ENCODE data around the gene AIRE. TPM values are rescaled to one million over a fixed set of nuclear protein-coding genes. Genes with fewer than 3 reads are reported as not detected.

AIRE gene
- total RNA-seq, 2 experiments from 2014 or later = not detected

DNA sequence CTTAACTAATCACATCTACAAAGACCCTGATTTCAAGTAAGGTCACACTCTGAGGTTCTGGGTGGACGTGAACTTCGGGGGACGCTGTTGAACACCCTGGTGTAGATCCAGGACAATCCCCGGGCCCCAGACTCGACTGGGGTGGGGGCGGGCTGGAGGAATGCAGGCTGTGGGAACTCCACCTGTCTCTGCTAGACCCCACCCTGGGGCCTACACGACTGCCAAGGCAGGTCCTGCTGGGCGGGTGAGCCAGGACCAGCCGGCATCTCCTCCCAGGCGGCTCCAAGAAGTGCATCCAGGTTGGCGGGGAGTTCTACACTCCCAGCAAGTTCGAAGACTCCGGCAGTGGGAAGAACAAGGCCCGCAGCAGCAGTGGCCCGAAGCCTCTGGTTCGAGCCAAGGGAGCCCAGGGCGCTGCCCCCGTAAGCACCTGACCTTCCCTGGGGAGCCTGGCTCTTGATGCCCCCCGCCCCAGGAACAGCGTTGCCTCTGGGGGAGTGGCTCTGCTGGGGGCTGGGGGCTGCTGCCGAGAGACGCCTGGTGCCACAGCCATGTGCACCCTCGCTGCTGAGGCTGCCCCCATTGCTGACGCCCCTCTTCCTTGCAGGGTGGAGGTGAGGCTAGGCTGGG, 3.8 kb downstream of the AIRE start:
- ATAC-seq (no peak), DNase-seq (no peak)
- Mint-ChIP-seq H3K27me3 (ENCODE audit: low read depth) (no peaks in the 10 kb centered on the region), H3K9me3 (ENCODE audit: insufficient read depth) (no peaks in the 10 kb centered on the region), H3K36me3 (ENCODE audit: low read depth) (no peaks in the 10 kb centered on the region), H3K27ac (no peak overlapping the region), H3K4me1 (ENCODE audit: low read depth) (peaks cover 2% of the 10 kb centered on the region), H3K4me3 (no peak overlapping the region)
- ChIA-PET POLR2A (no interaction called here), CTCF (no interaction called here)

DNA sequence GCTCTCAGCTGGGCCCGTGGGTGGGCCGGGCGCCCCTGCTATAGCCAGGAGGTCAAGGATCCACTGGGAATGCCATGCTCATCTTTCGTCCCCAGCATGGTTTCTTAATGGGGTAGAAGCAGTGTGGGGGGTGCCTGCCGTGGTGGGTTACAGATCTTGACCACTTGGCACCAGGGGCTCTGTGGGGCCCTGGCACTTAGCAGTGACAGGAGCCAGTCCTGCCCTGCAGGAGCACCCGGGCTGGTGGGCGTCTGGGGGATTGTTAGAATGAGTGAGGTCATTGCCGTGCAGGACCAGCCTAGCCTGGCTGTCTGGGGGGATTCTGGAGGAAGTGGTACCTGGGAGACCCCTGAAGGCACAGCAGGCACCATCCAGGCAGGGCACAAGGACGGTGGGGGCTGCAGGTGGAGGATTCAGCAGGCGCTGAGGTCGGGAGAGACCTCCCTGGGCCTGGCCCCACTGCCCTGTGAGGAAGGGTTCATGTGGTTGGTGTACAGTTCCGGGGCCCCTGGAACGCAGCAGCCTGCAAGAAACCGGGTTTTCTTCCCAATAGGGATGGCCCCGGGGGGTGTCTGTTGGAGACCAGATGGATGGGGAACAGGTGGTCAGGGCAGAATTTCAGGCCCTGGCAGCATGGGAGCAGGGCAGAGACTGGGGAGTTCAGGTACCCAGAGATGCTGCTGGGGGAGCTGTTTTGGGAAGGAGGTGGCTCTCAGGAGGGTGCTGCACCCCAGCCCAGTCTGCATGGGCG, 4.8 kb downstream of the AIRE start:
- DNase-seq (no peak), ATAC-seq (no peak)
- Mint-ChIP-seq H3K36me3 (ENCODE audit: low read depth) (no peaks in the 10 kb centered on the region), H3K27ac (no peak overlapping the region), H3K27me3 (ENCODE audit: low read depth) (no peaks in the 10 kb centered on the region), H3K4me1 (ENCODE audit: low read depth) (peaks cover 8% of the 10 kb centered on the region), H3K9me3 (ENCODE audit: insufficient read depth) (no peaks in the 10 kb centered on the region), H3K4me3 (no peak overlapping the region)
- ChIA-PET POLR2A (no interaction called here), CTCF (no interaction called here)

DNA sequence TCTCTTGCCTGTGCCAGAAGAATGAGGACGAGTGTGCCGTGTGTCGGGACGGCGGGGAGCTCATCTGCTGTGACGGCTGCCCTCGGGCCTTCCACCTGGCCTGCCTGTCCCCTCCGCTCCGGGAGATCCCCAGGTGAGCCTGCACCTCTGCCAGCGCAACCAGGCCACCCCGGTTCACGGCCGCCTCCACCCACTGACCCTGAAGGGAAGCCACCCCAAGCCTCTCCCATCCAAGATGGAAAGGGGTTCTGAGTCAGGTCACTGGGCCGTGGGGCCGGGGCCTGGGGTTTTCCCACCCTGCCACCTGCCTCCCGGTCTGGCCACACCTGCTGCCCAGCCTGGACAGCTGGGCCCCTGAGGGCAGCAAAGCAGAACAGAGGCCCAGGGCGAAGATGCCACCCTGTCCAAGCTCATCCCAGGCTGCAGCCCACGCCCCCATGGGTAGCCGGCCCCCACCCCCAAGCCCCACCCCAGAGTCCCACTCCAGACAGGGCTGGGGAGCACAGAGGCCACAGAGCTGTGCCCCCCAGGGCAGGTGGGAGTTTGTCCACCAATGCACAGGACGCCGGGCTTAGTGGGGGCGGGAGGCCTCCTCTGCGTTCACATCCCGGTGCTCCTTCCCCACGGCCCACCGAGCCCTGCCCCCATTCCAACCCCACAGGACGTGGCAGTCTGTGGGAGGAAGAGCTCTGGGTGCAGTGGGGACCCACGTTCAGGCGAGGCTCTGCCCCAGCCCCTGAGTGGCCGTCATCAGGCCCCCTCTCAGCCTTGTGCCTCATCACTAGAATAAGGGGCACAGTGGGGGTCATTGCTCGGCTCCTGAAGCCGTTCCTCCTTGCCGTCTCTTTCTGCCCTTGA, 5.6 kb downstream of the AIRE start:
- Mint-ChIP-seq H3K4me3 (no peak overlapping the region), H3K4me1 (ENCODE audit: low read depth) (peaks cover 8% of the 10 kb centered on the region), H3K27ac (no peak overlapping the region), H3K27me3 (ENCODE audit: low read depth) (no peaks in the 10 kb centered on the region), H3K36me3 (ENCODE audit: low read depth) (no peaks in the 10 kb centered on the region), H3K9me3 (ENCODE audit: insufficient read depth) (no peaks in the 10 kb centered on the region)
- ChIA-PET CTCF (no interaction called here), POLR2A (no interaction called here)
- DNase-seq = no peak
- no peak for ATAC-seq

DNA sequence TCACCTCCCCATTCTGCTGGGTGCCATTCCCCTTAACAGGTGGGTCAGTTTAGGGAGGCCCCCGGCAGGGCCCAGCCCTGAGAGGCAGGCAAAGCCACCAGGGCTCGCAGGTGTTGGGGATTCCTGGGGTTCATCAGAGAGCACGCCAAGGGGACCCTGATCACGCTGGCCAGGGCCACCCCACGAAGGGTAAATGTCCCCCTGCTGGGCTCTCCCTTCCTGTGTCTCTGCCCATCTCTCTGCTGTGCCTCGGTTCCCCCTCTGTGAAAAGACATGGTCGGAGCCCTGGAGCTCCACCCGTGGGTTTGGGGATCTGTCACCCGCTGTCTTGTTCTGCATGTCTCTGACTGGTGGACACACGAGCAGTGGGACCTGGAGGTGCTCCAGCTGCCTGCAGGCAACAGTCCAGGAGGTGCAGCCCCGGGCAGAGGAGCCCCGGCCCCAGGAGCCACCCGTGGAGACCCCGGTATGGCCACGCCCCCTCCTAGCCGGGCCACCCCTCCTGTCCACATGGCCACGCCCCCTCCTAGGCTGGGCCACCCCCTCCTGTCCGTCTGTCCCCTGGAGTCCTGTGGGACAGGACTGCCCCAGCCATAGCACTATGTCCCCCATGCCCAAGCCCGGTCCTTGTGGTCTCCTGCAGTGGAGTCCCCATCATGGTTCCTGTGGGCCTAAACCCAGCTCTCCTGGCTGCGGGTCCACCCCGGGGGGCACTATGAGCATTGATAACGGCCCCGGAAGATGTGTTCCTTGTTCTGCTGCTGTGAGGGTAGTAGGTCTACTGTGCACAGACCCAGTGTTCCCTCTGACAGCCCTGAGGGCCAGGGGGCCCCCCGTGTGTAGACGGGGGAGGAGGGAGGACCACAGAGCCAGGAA, 6.5 kb downstream of the AIRE start:
- no peak for DNase-seq
- Mint-ChIP-seq H3K27ac (no peak overlapping the region), H3K36me3 (ENCODE audit: low read depth) (no peaks in the 10 kb centered on the region), H3K27me3 (ENCODE audit: low read depth) (no peaks in the 10 kb centered on the region), H3K4me3 (no peak overlapping the region), H3K4me1 (ENCODE audit: low read depth) (peaks cover 8% of the 10 kb centered on the region), H3K9me3 (ENCODE audit: insufficient read depth) (no peaks in the 10 kb centered on the region)
- CTCF ChIA-PET = no interaction called here
- no peak for ATAC-seq
- POLR2A ChIA-PET = no interaction called here

DNA sequence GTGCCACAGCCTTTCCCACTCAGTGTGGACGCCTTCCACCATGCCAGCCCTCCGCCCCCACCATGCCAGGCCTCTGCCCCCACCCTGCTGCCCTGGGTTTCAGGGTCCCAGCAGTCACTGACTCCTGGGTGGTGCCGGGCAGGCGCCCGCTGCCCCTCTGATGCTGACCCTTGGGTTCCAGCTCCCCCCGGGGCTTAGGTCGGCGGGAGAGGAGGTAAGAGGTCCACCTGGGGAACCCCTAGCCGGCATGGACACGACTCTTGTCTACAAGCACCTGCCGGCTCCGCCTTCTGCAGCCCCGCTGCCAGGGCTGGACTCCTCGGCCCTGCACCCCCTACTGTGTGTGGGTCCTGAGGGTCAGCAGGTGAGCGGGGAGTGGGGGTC, 7.1 kb downstream of the AIRE start:
- ATAC-seq = no peak
- CTCF ChIA-PET = no interaction called here
- Mint-ChIP-seq H3K4me1 (ENCODE audit: low read depth) (peaks cover 14% of the 10 kb centered on the region), H3K27me3 (ENCODE audit: low read depth) (no peaks in the 10 kb centered on the region), H3K36me3 (ENCODE audit: low read depth) (no peaks in the 10 kb centered on the region), H3K4me3 (no peak overlapping the region), H3K27ac (no peak overlapping the region), H3K9me3 (ENCODE audit: insufficient read depth) (no peaks in the 10 kb centered on the region)
- POLR2A ChIA-PET = no interaction called here
- no peak for DNase-seq

DNA sequence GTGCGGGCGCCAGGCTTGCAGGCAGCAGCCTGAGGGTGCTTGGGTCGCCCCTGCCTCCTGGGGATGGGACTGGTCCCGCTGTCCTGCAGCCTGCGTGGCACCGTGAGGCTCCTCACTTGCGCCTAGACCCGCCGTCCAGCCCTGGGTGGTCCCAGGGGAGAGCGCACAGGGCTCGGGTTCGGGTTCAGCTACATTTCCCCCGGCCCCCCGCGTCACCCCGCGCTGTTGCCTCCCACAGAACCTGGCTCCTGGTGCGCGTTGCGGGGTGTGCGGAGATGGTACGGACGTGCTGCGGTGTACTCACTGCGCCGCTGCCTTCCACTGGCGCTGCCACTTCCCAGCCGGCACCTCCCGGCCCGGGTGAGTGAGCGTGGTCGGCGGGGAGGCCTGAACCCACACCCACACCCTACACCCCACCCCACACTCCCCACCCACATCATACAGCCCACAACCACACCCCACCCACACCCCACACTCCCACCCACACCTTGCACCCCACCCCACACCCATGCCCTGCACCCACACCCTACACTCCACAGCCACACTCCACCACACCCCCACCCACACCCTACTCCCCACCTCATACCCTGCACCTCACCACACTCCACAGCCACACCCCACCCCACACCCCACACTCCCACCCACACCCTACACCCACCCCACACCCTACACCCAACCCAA, 8.0 kb downstream of the AIRE start:
- Mint-ChIP-seq H3K4me1 (ENCODE audit: low read depth) (peaks cover 23% of the 10 kb centered on the region), H3K36me3 (ENCODE audit: low read depth) (no peaks in the 10 kb centered on the region), H3K9me3 (ENCODE audit: insufficient read depth) (no peaks in the 10 kb centered on the region), H3K27me3 (ENCODE audit: low read depth) (no peaks in the 10 kb centered on the region), H3K27ac (no peak overlapping the region), H3K4me3 (no peak overlapping the region)
- POLR2A ChIA-PET = no interaction called here
- CTCF ChIA-PET = interaction anchor here (1.1 to 1.4 kb wide), 2 partner anchors 10 to 208 kb away, joined by 3 read pairs; no protein-coding TSS in a partner anchor
- DNase-seq (peak; percentile 47), ATAC-seq (peak; percentile 16)

DNA sequence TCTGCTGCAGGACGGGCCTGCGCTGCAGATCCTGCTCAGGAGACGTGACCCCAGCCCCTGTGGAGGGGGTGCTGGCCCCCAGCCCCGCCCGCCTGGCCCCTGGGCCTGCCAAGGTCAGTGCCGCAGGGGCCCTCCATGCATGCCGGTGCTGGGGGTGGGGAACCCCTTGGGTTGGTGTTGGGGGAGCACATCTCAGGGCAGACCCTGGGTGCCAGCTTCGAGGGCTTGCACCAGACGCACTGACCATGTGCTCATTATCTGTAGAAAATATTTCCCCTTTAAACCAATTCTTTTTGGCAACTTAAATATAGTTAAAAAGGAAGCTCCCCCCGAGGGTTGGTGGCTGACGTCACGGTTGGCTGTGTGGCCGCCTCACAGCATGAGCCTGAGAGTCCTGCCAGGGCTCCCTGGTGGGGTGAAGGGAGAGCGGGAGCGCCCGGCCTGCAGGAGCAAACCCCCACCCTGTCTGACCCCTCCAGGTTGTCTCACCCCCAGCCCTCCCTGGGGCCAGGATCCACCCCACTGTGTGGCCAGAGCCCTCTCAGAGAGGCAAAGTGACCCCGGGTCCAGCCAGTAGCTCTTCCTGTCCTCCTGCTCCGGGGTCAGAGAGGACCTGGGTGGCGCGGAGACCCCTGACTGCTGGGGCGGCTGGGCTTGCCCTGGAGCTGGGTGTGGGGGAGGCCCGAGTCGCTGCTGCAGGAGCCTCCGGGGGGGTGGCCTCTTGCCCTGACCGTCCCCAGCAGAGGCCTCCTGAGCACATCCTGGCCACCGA, 8.9 kb downstream of the AIRE start:
- CTCF ChIA-PET = interaction anchor here (1.1 to 1.4 kb wide), 2 partner anchors 9 to 209 kb away, joined by 3 read pairs; no protein-coding TSS in a partner anchor
- H3K4me1 Mint-ChIP-seq (ENCODE audit: low read depth) = peaks cover 29% of the 10 kb centered on the region
- no peaks in the 10 kb centered on the region for H3K27me3 Mint-ChIP-seq (ENCODE audit: low read depth)
- POLR2A ChIA-PET = no interaction called here
- peaks cover 2% of the 10 kb centered on the region for H3K36me3 Mint-ChIP-seq (ENCODE audit: low read depth)
- ATAC-seq (no peak), DNase-seq (peak; percentile 44)
- no peaks in the 10 kb centered on the region for H3K9me3 Mint-ChIP-seq (ENCODE audit: insufficient read depth)
- peak overlapping the region; percentile 34 for H3K27ac Mint-ChIP-seq
- no peak overlapping the region for H3K4me3 Mint-ChIP-seq

DNA sequence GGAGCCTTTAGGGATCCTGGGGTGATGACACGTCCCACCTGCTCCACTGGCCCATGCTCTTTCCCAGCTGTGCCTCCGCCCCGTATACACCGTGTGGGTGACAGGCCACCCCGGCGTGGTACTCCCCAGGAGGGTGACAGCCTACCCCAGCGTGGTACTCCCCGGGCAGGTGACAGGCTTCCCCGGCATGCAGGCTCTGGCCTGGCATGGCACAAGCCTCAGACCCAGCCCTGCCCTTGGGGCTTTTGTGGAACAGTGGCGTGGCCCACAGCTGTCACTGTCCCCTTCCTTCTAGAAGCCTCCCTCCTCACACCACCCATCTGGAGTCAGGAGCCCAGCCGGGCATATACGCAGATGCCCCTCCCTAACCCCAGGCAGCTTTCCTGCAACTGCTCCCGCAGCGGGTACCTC, 9.5 kb downstream of the AIRE start:
- Mint-ChIP-seq H3K4me1 (ENCODE audit: low read depth) (peaks cover 29% of the 10 kb centered on the region), H3K36me3 (ENCODE audit: low read depth) (peaks cover 2% of the 10 kb centered on the region), H3K4me3 (no peak overlapping the region), H3K9me3 (ENCODE audit: insufficient read depth) (no peaks in the 10 kb centered on the region), H3K27ac (peak overlapping the region; percentile 6), H3K27me3 (ENCODE audit: low read depth) (no peaks in the 10 kb centered on the region)
- no peak for ATAC-seq
- DNase-seq = no peak
- ChIA-PET CTCF (interaction anchor here (1.1 to 1.4 kb wide), 2 partner anchors 8 to 210 kb away, joined by 3 read pairs; no protein-coding TSS in a partner anchor), POLR2A (interaction anchor here (0.9 kb wide), 1 partner anchor 46 kb away, joined by 3 read pairs; no protein-coding TSS in a partner anchor)

DNA sequence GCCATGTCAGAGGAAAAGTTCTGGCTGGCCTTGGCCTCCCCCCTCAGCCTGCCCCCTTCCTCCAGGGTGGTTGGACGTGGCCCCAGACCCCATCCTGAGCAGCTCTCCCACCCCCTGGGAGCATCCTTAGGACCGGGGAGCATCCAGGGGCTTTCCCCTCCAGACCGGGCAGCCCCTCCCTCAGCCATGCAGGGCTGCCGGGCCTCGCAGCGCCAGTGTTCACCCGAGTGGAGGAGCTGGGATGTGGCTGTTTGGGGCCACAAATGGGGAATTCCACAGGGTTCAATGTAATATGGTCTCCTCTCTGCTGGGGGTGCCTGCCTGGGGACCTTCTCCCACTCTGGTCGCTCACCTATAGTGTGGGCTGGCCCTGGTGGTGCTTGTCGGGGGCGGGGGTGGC, 10.0 kb downstream of the AIRE start:
- Mint-ChIP-seq H3K4me1 (ENCODE audit: low read depth) (peaks cover 30% of the 10 kb centered on the region), H3K27ac (peak overlapping the region; percentile 6), H3K4me3 (no peak overlapping the region), H3K36me3 (ENCODE audit: low read depth) (peaks cover 3% of the 10 kb centered on the region), H3K27me3 (ENCODE audit: low read depth) (no peaks in the 10 kb centered on the region), H3K9me3 (ENCODE audit: insufficient read depth) (no peaks in the 10 kb centered on the region)
- DNase-seq = no peak
- no peak for ATAC-seq
- POLR2A ChIA-PET = interaction anchor here (0.9 kb wide), 1 partner anchor 45 kb away, joined by 3 read pairs; no protein-coding TSS in a partner anchor
- CTCF ChIA-PET = no interaction called here

DNA sequence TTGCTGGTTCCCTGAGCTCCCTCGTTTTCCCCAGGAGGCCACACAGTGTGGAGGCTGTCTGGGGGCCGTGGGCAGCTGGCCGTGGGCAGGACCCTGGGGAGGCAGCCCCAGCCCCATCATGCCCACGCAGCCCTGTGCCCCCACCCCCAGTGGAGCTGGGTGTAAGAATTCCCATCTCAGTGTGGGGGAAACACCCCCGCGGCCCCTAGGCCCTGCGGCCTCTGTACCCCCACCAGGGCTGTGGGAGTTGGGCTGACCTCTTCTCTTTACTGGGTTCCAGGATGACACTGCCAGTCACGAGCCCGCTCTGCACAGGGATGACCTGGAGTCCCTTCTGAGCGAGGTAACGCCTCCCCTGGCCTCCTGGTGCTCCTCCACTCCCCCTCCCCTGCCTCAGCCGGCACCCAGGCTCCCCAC, 10.4 kb downstream of the AIRE start:
- no peak overlapping the region for H3K27ac Mint-ChIP-seq
- H3K36me3 Mint-ChIP-seq (ENCODE audit: low read depth) = peaks cover 5% of the 10 kb centered on the region
- ATAC-seq = no peak
- H3K4me1 Mint-ChIP-seq (ENCODE audit: low read depth) = peaks cover 34% of the 10 kb centered on the region
- H3K4me3 Mint-ChIP-seq = no peak overlapping the region
- DNase-seq = no peak
- ChIA-PET POLR2A (interaction anchor here (0.9 kb wide), 1 partner anchor 45 kb away, joined by 3 read pairs; no protein-coding TSS in a partner anchor), CTCF (no interaction called here)
- no peaks in the 10 kb centered on the region for H3K9me3 Mint-ChIP-seq (ENCODE audit: insufficient read depth)
- H3K27me3 Mint-ChIP-seq (ENCODE audit: low read depth) = no peaks in the 10 kb centered on the region
